Prostate gland (tissue), 2 donors: ENCODE results near the gene SLIT1. TPM values are rescaled to one million over a fixed set of nuclear protein-coding genes. Genes with fewer than 3 reads are reported as not detected.

ENCODE experiments used
- DNase-seq: peaks from one replicate; pipeline ENCODE4 v3.0.0-alpha.2; 2019; ENCODE audit warnings: low spot score
- H3K27ac ChIP-seq, 2 donors: fragments of 200-600 bp; sonication (generic); 2 replicates each; pipeline ENCODE4 v1.5.1; 2017 to 2019
- H3K27me3 ChIP-seq: fragments of 200-600 bp; sonication (generic); replicated peaks from 2 replicates; pipeline ENCODE4 v1.5.1; 2019; ENCODE audit not compliant: insufficient read depth
- H3K36me3 ChIP-seq, 2 donors: fragments of 200-600 bp; sonication (generic); 1 replicate in 1 of 2; 2 replicates in 1 of 2; pipeline versions ENCODE4 v1.5.1 to v1.8.1; 2017 to 2019
- H3K4me1 ChIP-seq: fragments of 200-600 bp; sonication (generic); replicated peaks from 2 replicates; pipeline ENCODE4 v1.5.1; 2019
- H3K4me3 ChIP-seq, 2 donors: fragments of 200-600 bp; sonication (generic); 2 replicates each; pipeline ENCODE4 v1.5.1; 2017 to 2019
- H3K9me3 ChIP-seq: fragments of 200-600 bp; sonication (generic); 2 replicates; pipeline ENCODE4 v1.5.1; 2017
- CTCF ChIP-seq, 4 experiments: fragments of 200-600 bp in 2 of 4; fragments of 450-650 bp in 2 of 4; sonication (generic) in 2 of 4; IDR thresholded peaks; 1 replicate in 3 of 4; 2 replicates in 1 of 4; pipeline ENCODE4 v1.5.1; 2016 to 2019; ENCODE audit warnings: antibody characterized with exemption in 4 of 4, mild to moderate bottlenecking in 2 of 4, moderate library complexity in 2 of 4
- POLR2A ChIP-seq: fragments of 450-650 bp; IDR thresholded peaks from one replicate; pipeline ENCODE4 v1.6.1; 2016; ENCODE audit warnings: antibody characterized with exemption, mild to moderate bottlenecking
- POLR2AphosphoS5 ChIP-seq: sonication (generic); formaldehyde crosslinking; IDR thresholded peaks from one replicate; pipeline ENCODE4 v1.6.1; 2017; ENCODE audit warnings: antibody characterized with exemption
- WGBS: methylation state at CpG from one replicate; pipeline ENCODE4 v1.1.5; 2018; 5-methylcytosine and 5-hydroxymethylcytosine counted together
- intact Hi-C: fragments of 100-400 bp; cut with DNase I; formaldehyde crosslinking; loops from one replicate; pipeline ENCODE4 v1.14.2; 2022
- total RNA-seq, 2 donors: library from RNA; depleted of rRNA; stranded (reverse); fragments of >200 nt; gene quantifications; one replicate each; pipeline ENCODE4 v1.1.0, GENCODE V29; 2016

SLIT1 gene
- total RNA-seq, 2 donors from 2014 or later = 0.59 to 0.91 TPM

- Histone ChIP-seq H3K9me3 (no peaks in the 10 kb centered on the region), H3K27me3 (no peaks in the 10 kb centered on the region), H3K36me3 (no peaks in the 10 kb centered on the region), H3K4me3 (no peak overlapping the region), H3K4me1 (no peaks in the 10 kb centered on the region), H3K27ac (no peak overlapping the region)
- WGBS = 93% methylated on average over 12 of the region's 12 CpGs
- intact Hi-C loops = no loop called here
- TF ChIP-seq CTCF (IDR thresholded peaks at IDR 0.05) (no peak), POLR2A (no peak), POLR2AphosphoS5 (no peak)
- no peak for DNase-seq
Observed at GRCh38 chr10:97056003-97056630, 129.6 kb downstream of the SLIT1 start.

- no peaks in the 10 kb centered on the region for H3K36me3 ChIP-seq
- intact Hi-C loops = no loop called here
- no peak overlapping the region for H3K4me3 ChIP-seq
- DNase-seq = no peak
- H3K27me3 ChIP-seq = no peaks in the 10 kb centered on the region
- H3K27ac ChIP-seq = no peak overlapping the region
- H3K9me3 ChIP-seq = no peaks in the 10 kb centered on the region
- H3K4me1 ChIP-seq = no peaks in the 10 kb centered on the region
- TF ChIP-seq POLR2A = no peak
- no peak for TF ChIP-seq POLR2AphosphoS5
- TF ChIP-seq CTCF (IDR thresholded peaks at IDR 0.05) = no peak
- WGBS = 24% methylated on average over 2 of the region's 2 CpGs
Observed at GRCh38 chr10:97053276-97053675, 132.5 kb downstream of the SLIT1 start.

GRCh38 chr10:97050956-97051496 lies 134.7 kb downstream of the SLIT1 start:
- Histone ChIP-seq H3K27ac (no peak overlapping the region), H3K4me3 (no peak overlapping the region), H3K27me3 (no peaks in the 10 kb centered on the region), H3K9me3 (no peaks in the 10 kb centered on the region), H3K4me1 (no peaks in the 10 kb centered on the region), H3K36me3 (no peaks in the 10 kb centered on the region)
- no peak for DNase-seq
- TF ChIP-seq POLR2A (no peak), CTCF (IDR thresholded peaks at IDR 0.05) (no peak), POLR2AphosphoS5 (no peak)
- intact Hi-C loops = no loop called here
- WGBS = 37% methylated on average over 4 of the region's 4 CpGs

GRCh38 chr10:97050205-97050745 lies 135.5 kb downstream of the SLIT1 start:
- Histone ChIP-seq H3K9me3 (no peaks in the 10 kb centered on the region), H3K4me3 (no peak overlapping the region), H3K27ac (no peak overlapping the region), H3K27me3 (no peaks in the 10 kb centered on the region), H3K4me1 (no peaks in the 10 kb centered on the region), H3K36me3 (no peaks in the 10 kb centered on the region)
- no peak for DNase-seq
- no peak for TF ChIP-seq CTCF (IDR thresholded peaks at IDR 0.05)
- TF ChIP-seq POLR2A = no peak
- no peak for TF ChIP-seq POLR2AphosphoS5
- intact Hi-C loops = no loop called here
- 61% methylated on average over 3 of the region's 3 CpGs for WGBS

GRCh38 chr10:97049670-97050069 lies 136.1 kb downstream of the SLIT1 start:
- Histone ChIP-seq H3K4me1 (no peaks in the 10 kb centered on the region), H3K9me3 (no peaks in the 10 kb centered on the region), H3K27ac (no peak overlapping the region), H3K27me3 (no peaks in the 10 kb centered on the region), H3K36me3 (no peaks in the 10 kb centered on the region), H3K4me3 (no peak overlapping the region)
- intact Hi-C loops = no loop called here
- TF ChIP-seq POLR2A (no peak), CTCF (IDR thresholded peaks at IDR 0.05) (no peak), POLR2AphosphoS5 (no peak)
- 91% methylated on average over 7 of the region's 7 CpGs for WGBS
- no peak for DNase-seq
